LNCaP clone FGC (cell line): ENCODE measurements around the gene RYR3.
A peak's percentile ranks its signal among the peaks of the same experiment; 100 is the strongest.

Source experiments
- DNase-seq: peaks from one replicate; pipeline ENCODE4 v3.0.0-alpha.2; 2011; ENCODE audit warnings: low read depth
- H3K4me3 ChIP-seq: 2 replicates; pipeline ENCODE4 v1.5.1; 2011; ENCODE audit warnings: mild to moderate bottlenecking, low read depth, low read length, control low read depth
- TF ChIP-seq, protein P1 (sequence below): IDR thresholded peaks from 2 replicates; pipeline ENCODE4 v1.5.1; 2012; ENCODE audit warnings: mild to moderate bottlenecking; ENCODE audit not compliant: control insufficient read depth, insufficient read depth; ENCODE audit errors: extremely low read depth

Gene RYR3

DNA sequence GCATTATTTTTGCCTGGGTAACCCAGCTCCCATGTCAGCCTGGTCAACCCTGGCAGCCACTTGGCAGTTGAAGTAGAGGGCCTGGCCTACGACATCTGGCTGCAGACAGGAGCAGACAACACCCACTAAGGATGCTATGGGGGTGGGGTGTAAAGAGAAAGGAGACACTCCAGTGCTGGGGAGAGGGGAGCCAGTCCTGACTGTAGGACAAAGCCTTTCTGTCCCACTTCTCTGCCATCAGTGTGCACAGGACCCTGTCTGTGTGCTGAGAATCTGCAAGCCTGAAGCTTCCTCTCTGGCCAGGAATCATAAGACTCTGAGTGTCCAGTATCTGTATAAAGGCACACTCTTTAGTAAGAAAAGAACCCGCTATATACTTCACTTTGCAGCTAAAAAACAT, 561.2 kb downstream of the RYR3 start:
- no peak overlapping the region for H3K4me3 ChIP-seq
- TF ChIP-seq, protein P1, sequence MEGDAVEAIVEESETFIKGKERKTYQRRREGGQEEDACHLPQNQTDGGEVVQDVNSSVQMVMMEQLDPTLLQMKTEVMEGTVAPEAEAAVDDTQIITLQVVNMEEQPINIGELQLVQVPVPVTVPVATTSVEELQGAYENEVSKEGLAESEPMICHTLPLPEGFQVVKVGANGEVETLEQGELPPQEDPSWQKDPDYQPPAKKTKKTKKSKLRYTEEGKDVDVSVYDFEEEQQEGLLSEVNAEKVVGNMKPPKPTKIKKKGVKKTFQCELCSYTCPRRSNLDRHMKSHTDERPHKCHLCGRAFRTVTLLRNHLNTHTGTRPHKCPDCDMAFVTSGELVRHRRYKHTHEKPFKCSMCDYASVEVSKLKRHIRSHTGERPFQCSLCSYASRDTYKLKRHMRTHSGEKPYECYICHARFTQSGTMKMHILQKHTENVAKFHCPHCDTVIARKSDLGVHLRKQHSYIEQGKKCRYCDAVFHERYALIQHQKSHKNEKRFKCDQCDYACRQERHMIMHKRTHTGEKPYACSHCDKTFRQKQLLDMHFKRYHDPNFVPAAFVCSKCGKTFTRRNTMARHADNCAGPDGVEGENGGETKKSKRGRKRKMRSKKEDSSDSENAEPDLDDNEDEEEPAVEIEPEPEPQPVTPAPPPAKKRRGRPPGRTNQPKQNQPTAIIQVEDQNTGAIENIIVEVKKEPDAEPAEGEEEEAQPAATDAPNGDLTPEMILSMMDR = no peak
- no peak for DNase-seq

DNA sequence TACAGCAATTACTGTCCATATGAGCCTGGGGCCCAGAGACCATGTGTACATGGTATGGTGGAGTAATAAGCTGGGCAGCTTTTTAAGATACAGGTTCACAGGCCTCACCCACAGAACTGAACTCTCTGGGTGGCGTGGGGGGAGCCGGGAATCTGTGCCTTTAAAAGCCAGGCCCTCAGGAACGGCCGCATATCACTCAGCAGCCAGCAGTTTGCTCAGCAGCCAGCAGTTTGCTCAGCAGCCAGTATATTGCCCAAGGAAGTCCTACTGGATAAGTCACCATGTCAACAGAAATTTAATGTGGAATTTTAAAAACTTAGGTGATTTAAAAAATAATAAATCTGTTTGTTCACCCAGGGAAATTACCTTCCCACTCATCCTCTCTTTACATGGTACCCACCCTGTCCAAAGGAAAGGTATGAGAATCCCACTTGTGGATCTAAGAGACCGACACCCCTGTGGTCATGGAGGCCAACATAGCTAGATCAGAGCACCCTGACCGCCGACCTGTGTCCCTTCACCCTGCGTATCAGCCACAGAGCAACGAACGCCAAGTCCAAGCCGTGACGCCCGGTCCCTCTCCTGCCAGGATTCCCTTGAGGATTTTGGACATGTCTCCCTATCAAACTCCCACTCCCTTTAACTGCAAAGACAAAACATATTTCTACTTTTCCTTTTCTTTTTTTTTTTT, 561.8 kb downstream of the RYR3 start:
- H3K4me3 ChIP-seq = no peak overlapping the region
- TF ChIP-seq, protein P1 = no peak
- DNase-seq = no peak

DNA sequence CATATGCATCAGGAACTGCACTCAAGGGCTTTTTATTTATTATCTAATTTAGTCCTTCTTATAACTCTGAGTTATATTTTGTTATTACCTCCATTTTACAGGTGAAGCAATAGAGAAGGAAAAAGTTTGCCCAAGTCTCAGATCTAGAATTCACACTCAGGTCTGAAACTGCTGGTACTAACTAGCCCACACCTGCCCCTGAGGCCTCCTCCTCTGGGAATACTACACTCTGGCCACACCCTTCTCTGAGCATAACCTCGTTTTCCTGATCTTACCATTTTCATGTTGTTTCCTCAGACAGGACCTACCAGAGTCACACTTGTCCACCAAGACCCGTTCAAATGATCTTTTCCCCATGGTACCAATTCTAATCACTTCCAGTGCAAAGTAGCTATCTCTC, 563.4 kb downstream of the RYR3 start:
- TF ChIP-seq, protein P1 = no peak
- H3K4me3 ChIP-seq = no peak overlapping the region
- DNase-seq = no peak

DNA sequence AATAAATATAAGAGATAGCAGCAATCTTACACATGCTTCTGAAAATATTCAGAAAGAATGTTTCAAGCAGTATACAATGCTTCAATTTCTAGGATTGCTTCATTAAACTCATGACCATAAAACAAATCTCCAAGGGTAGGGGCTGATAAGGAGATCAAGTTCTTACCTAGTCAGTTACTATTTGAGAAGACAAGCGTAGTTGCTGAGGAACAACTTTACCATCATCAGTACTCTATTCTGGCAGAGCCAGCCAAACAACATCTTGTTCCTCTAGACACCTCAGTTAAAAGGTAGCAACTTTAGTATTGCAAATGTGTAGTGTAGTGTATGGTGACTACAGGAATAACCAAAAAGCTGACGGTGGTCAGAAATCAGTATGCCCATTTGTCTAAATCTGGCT, 572.2 kb downstream of the RYR3 start:
- TF ChIP-seq, protein P1 = no peak
- no peak for DNase-seq
- H3K4me3 ChIP-seq = no peak overlapping the region

DNA sequence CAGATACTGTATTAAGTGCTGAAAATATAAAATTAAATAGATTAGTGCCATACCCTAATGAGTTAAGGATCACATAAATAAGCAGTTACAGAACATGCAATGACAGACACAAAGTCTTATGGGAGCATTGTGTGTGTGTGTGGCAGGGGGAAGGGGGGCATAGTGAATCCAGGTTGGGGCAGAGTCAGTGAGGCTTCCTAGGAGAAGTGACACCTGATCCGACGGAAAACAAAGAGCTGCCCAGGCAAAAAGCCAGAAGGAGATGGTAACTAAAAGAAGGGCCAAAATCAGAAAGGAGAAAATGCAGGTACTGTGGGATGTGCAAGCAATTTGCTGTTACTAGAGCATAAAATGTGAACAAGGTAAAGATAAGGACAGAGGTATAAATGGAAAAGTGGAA, 577.4 kb downstream of the RYR3 start:
- no peak overlapping the region for H3K4me3 ChIP-seq
- TF ChIP-seq, protein P1 = no peak
- DNase-seq = peak; percentile 28

DNA sequence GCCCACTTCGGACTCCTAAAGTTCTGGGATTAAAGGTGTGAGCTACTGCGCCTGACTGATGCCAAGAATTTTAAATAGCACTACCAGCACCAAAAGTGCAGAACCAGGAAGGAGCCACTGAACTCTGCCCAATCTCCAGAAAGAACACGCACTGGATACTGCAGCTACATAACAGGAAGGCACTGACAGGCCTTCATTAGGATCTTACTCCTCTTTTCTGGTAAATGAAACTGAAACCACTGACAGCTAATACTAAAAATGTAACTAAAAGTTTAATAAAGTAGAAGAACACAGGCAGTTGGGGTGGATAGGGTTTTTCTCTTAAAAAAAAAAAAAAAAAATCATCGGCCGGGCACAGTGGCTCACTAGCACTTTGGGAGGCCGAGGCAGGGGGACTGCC, 583.4 kb downstream of the RYR3 start:
- DNase-seq = no peak
- TF ChIP-seq, protein P1 = no peak
- no peak overlapping the region for H3K4me3 ChIP-seq

DNA sequence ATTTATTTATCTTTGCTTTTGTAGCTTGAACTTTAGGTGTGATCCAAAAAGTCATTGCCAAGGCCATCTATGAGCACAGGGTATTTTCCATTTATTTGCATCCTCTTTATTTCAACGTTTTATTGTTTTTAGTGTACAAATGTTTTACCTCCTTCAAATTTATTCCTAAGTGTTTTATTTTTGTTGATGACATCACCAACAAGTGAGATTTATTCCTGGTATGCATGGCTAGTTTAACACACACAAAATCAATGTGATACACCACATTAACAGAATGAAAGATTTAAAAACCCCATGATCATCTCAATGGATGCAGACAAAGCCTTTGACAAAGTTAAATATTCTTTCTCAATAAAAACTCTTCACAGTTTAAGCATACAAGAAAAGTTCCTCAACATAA, 591.3 kb downstream of the RYR3 start:
- H3K4me3 ChIP-seq = no peak overlapping the region

More for the DNA sequence above, 591.3 kb downstream of the RYR3 start:
- TF ChIP-seq, protein P1 = no peak
- no peak for DNase-seq
